ENCODE measurements around the gene SPRY1. TPM values are rescaled to one million over a fixed set of nuclear protein-coding genes. Genes with fewer than 3 reads are reported as not detected.

The SPRY1 gene
- polyA plus RNA-seq, 2 donors: 9.9 to 12.4 TPM

GRCh38 chr4:123366144-123366748 lies 30.3 kb upstream of the SPRY1 start:
- H3K36me3 ChIP-seq (ENCODE audit: control insufficient read depth in 2 of 2, insufficient read depth in 2 of 2, low read length in 1 of 2): no peaks in the 10 kb centered on the region
- 79 to 81% methylated on average over 6 of the region's 6 CpGs for WGBS, 2 donors
- H3K4me1 ChIP-seq (ENCODE audit: control insufficient read depth in 2 of 2, insufficient read depth in 2 of 2, low read length in 1 of 2): no peaks in the 10 kb centered on the region
- H3K4me3 ChIP-seq (ENCODE audit: low read depth in 1 of 2, low read length in 2 of 2): no peak overlapping the region
- H3K27ac ChIP-seq (ENCODE audit: low read depth in 2 of 2, low read length in 1 of 2): no peak overlapping the region
- H3K27me3 ChIP-seq (ENCODE audit: control insufficient read depth in 1 of 2, insufficient read depth in 2 of 2, low read length in 2 of 2): no peaks in the 10 kb centered on the region
- H3K9me3 ChIP-seq (ENCODE audit: control insufficient read depth in 2 of 2, insufficient read depth in 1 of 2, low read depth in 1 of 2, low read length in 1 of 2): no peaks in the 10 kb centered on the region

DNA sequence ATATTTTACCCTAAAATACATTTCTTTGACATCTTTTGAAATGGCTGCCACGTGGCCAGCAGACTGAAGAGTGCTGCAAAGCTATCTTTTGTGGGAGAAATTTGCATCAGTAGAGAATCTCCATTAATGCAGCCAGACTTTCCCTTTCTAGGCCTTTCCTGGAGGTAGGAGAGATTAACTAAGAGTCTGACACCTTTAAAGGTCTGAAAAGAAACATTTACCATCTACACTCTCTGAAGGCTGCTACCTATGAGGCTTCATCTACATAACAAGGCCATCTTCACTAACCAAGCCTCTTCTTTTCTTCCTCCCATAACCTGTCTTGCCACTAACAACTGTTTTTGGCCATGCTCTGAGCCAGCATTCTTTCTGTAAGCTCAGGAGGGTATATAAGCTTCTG lies 17.8 kb upstream of the SPRY1 start:
- Histone ChIP-seq H3K36me3 (ENCODE audit: control insufficient read depth in 2 of 2, insufficient read depth in 2 of 2, low read length in 1 of 2) (no peaks in the 10 kb centered on the region), H3K27me3 (ENCODE audit: control insufficient read depth in 1 of 2, insufficient read depth in 2 of 2, low read length in 2 of 2) (no peaks in the 10 kb centered on the region), H3K27ac (ENCODE audit: low read depth in 2 of 2, low read length in 1 of 2) (no peak overlapping the region), H3K9me3 (ENCODE audit: control insufficient read depth in 2 of 2, insufficient read depth in 1 of 2, low read depth in 1 of 2, low read length in 1 of 2) (no peaks in the 10 kb centered on the region), H3K4me3 (ENCODE audit: low read depth in 1 of 2, low read length in 2 of 2) (no peak overlapping the region), H3K4me1 (ENCODE audit: control insufficient read depth in 2 of 2, insufficient read depth in 2 of 2, low read length in 1 of 2) (no peaks in the 10 kb centered on the region)
- 60 to 76% methylated on average over 1 of the region's 1 CpG for WGBS, 2 donors

DNA sequence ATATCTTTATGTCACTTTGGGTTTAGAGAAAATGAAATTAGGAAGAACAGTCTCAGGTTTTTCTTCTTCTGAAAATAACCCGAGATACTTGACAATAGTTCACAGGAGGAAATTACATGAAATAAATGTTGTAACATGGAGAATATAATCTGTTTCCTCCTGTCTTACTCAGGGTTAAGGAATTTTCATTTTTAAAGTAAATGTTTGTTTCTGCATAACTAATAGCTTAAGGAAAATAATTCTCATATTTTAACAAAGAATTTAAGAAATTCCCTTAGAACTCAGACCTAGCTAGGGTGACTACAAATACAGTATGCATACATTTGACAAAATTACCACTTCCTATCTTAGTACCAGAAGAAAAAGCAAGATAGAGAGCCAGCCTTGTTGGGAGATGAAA lies 17.2 kb upstream of the SPRY1 start:
- no peak overlapping the region for H3K4me3 ChIP-seq (ENCODE audit: low read depth in 1 of 2, low read length in 2 of 2)
- 74 to 83% methylated on average over 1 of the region's 1 CpG for WGBS, 2 donors
- no peaks in the 10 kb centered on the region for H3K36me3 ChIP-seq (ENCODE audit: control insufficient read depth in 2 of 2, insufficient read depth in 2 of 2, low read length in 1 of 2)
- no peak overlapping the region for H3K27ac ChIP-seq (ENCODE audit: low read depth in 2 of 2, low read length in 1 of 2)
- H3K4me1 ChIP-seq (ENCODE audit: control insufficient read depth in 2 of 2, insufficient read depth in 2 of 2, low read length in 1 of 2): no peaks in the 10 kb centered on the region
- H3K27me3 ChIP-seq (ENCODE audit: control insufficient read depth in 1 of 2, insufficient read depth in 2 of 2, low read length in 2 of 2): no peaks in the 10 kb centered on the region
- no peaks in the 10 kb centered on the region for H3K9me3 ChIP-seq (ENCODE audit: control insufficient read depth in 2 of 2, insufficient read depth in 1 of 2, low read depth in 1 of 2, low read length in 1 of 2)

GRCh38 chr4:123380728-123381716 lies 15.6 kb upstream of the SPRY1 start:
- Histone ChIP-seq H3K4me1 (ENCODE audit: control insufficient read depth in 2 of 2, insufficient read depth in 2 of 2, low read length in 1 of 2) (no peaks in the 10 kb centered on the region), H3K27ac (ENCODE audit: low read depth in 2 of 2, low read length in 1 of 2) (no peak overlapping the region), H3K4me3 (ENCODE audit: low read depth in 1 of 2, low read length in 2 of 2) (no peak overlapping the region), H3K9me3 (ENCODE audit: control insufficient read depth in 2 of 2, insufficient read depth in 1 of 2, low read depth in 1 of 2, low read length in 1 of 2) (no peaks in the 10 kb centered on the region), H3K27me3 (ENCODE audit: control insufficient read depth in 1 of 2, insufficient read depth in 2 of 2, low read length in 2 of 2) (no peaks in the 10 kb centered on the region), H3K36me3 (ENCODE audit: control insufficient read depth in 2 of 2, insufficient read depth in 2 of 2, low read length in 1 of 2) (no peaks in the 10 kb centered on the region)
- 83 to 91% methylated on average over 3 of the region's 3 CpGs for WGBS, 2 donors

DNA sequence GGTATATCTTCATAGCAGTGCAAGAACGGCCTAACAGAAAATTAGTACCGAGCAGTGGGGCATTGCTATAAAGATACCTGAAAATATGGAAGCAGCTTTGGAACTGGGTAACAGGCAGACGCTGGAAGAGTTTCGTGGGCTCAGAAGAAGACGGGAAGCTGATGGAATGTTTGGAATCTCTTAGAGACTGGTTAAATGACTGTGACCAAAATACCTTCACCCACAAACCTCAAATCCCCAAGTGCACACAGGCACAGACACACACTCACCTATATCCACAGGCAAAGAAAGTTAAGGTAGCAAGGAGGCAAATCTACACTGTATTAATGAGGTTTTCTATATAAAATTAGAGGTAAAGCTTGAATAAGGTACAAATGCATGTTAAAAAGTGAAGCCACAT lies 14.6 kb upstream of the SPRY1 start:
- H3K27ac ChIP-seq (ENCODE audit: low read depth in 2 of 2, low read length in 1 of 2): no peak overlapping the region
- H3K27me3 ChIP-seq (ENCODE audit: control insufficient read depth in 1 of 2, insufficient read depth in 2 of 2, low read length in 2 of 2): no peaks in the 10 kb centered on the region
- no peaks in the 10 kb centered on the region for H3K4me1 ChIP-seq (ENCODE audit: control insufficient read depth in 2 of 2, insufficient read depth in 2 of 2, low read length in 1 of 2)
- no peak overlapping the region for H3K4me3 ChIP-seq (ENCODE audit: low read depth in 1 of 2, low read length in 2 of 2)
- 89 to 96% methylated on average over 5 of the region's 5 CpGs for WGBS, 2 donors
- H3K9me3 ChIP-seq (ENCODE audit: control insufficient read depth in 2 of 2, insufficient read depth in 1 of 2, low read depth in 1 of 2, low read length in 1 of 2): no peaks in the 10 kb centered on the region
- no peaks in the 10 kb centered on the region for H3K36me3 ChIP-seq (ENCODE audit: control insufficient read depth in 2 of 2, insufficient read depth in 2 of 2, low read length in 1 of 2)

- Histone ChIP-seq H3K27ac (ENCODE audit: low read depth in 2 of 2, low read length in 1 of 2) (no peak overlapping the region), H3K9me3 (ENCODE audit: control insufficient read depth in 2 of 2, insufficient read depth in 1 of 2, low read depth in 1 of 2, low read length in 1 of 2) (no peaks in the 10 kb centered on the region), H3K27me3 (ENCODE audit: control insufficient read depth in 1 of 2, insufficient read depth in 2 of 2, low read length in 2 of 2) (no peaks in the 10 kb centered on the region), H3K36me3 (ENCODE audit: control insufficient read depth in 2 of 2, insufficient read depth in 2 of 2, low read length in 1 of 2) (no peaks in the 10 kb centered on the region), H3K4me3 (ENCODE audit: low read depth in 1 of 2, low read length in 2 of 2) (no peak overlapping the region), H3K4me1 (ENCODE audit: control insufficient read depth in 2 of 2, insufficient read depth in 2 of 2, low read length in 1 of 2) (no peaks in the 10 kb centered on the region)
- 85 to 90% methylated on average over 3 of the region's 3 CpGs for whole genome bisulfite sequencing, 2 donors
Measured at GRCh38 chr4:123383566-123383965, 13.0 kb upstream of the SPRY1 start.

DNA sequence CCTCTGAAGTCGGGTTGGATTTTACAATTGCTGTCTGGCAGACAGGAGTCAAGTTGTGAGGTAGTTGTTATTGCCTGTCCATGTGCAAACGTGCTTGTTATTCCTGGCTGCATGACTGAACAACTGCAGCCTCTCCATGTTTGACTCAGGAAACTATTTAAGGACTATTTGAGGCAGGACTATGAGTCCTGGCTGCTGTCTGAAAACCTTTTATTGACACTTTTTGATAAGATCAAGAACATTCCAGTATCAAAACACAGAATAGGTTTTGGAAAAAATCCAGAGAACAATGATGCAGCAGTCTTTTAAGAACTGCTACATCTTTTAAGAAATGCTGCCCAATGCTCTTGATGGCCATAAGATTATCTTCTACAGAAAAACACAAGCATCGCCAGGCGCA lies 10.0 kb upstream of the SPRY1 start:
- 53 to 60% methylated on average over 4 of the region's 4 CpGs for WGBS, 2 donors
- H3K27ac ChIP-seq (ENCODE audit: low read depth in 2 of 2, low read length in 1 of 2): no peak overlapping the region

GRCh38 chr4:123390846-123391456 lies 5.6 kb upstream of the SPRY1 start:
- WGBS, 2 donors: 34 to 38% methylated on average over 3 of the region's 3 CpGs
- H3K27ac ChIP-seq (ENCODE audit: low read depth in 2 of 2, low read length in 1 of 2): no peak overlapping the region
- no peaks in the 10 kb centered on the region for H3K4me1 ChIP-seq (ENCODE audit: control insufficient read depth in 2 of 2, insufficient read depth in 2 of 2, low read length in 1 of 2)
- H3K36me3 ChIP-seq (ENCODE audit: control insufficient read depth in 2 of 2, insufficient read depth in 2 of 2, low read length in 1 of 2): no peaks in the 10 kb centered on the region
- H3K27me3 ChIP-seq (ENCODE audit: control insufficient read depth in 1 of 2, insufficient read depth in 2 of 2, low read length in 2 of 2): no peaks in the 10 kb centered on the region
- H3K9me3 ChIP-seq (ENCODE audit: control insufficient read depth in 2 of 2, insufficient read depth in 1 of 2, low read depth in 1 of 2, low read length in 1 of 2): no peaks in the 10 kb centered on the region
- no peak overlapping the region for H3K4me3 ChIP-seq (ENCODE audit: low read depth in 1 of 2, low read length in 2 of 2)

More for the DNA sequence above, 10.0 kb upstream of the SPRY1 start:
- Histone ChIP-seq H3K4me1 (ENCODE audit: control insufficient read depth in 2 of 2, insufficient read depth in 2 of 2, low read length in 1 of 2) (no peaks in the 10 kb centered on the region), H3K36me3 (ENCODE audit: control insufficient read depth in 2 of 2, insufficient read depth in 2 of 2, low read length in 1 of 2) (no peaks in the 10 kb centered on the region), H3K4me3 (ENCODE audit: low read depth in 1 of 2, low read length in 2 of 2) (no peak overlapping the region), H3K9me3 (ENCODE audit: control insufficient read depth in 2 of 2, insufficient read depth in 1 of 2, low read depth in 1 of 2, low read length in 1 of 2) (no peaks in the 10 kb centered on the region), H3K27me3 (ENCODE audit: control insufficient read depth in 1 of 2, insufficient read depth in 2 of 2, low read length in 2 of 2) (no peaks in the 10 kb centered on the region)

GRCh38 chr4:123393721-123394120 lies 2.9 kb upstream of the SPRY1 start:
- no peaks in the 10 kb centered on the region for H3K36me3 ChIP-seq (ENCODE audit: control insufficient read depth in 2 of 2, insufficient read depth in 2 of 2, low read length in 1 of 2)
- H3K9me3 ChIP-seq (ENCODE audit: control insufficient read depth in 2 of 2, insufficient read depth in 1 of 2, low read depth in 1 of 2, low read length in 1 of 2): no peaks in the 10 kb centered on the region
- H3K4me1 ChIP-seq (ENCODE audit: control insufficient read depth in 2 of 2, insufficient read depth in 2 of 2, low read length in 1 of 2): no peaks in the 10 kb centered on the region
- 74 to 75% methylated on average over 5 of the region's 5 CpGs for WGBS, 2 donors
- H3K4me3 ChIP-seq (ENCODE audit: low read depth in 1 of 2, low read length in 2 of 2): no peak overlapping the region
- no peaks in the 10 kb centered on the region for H3K27me3 ChIP-seq (ENCODE audit: control insufficient read depth in 1 of 2, insufficient read depth in 2 of 2, low read length in 2 of 2)
- H3K27ac ChIP-seq (ENCODE audit: low read depth in 2 of 2, low read length in 1 of 2): no peak overlapping the region

All from esophagus (tissue), 2 donors.